H9 (cell line): ENCODE results near the gene BIVM. TPM values are rescaled to one million over a fixed set of nuclear protein-coding genes. Genes with fewer than 3 reads are reported as not detected.
"Not testable (repeated sequence)": the region's sequence is repeated elsewhere in the genome, so short reads cannot be mapped to it uniquely, and the experiment has no call there.

Source experiments
- DNase-seq: peaks from one replicate; pipeline ENCODE4 v3.0.0-alpha.2; 2017
- H2AFZ ChIP-seq: one replicate; pipeline ENCODE4 v1.6.1; 2013; ENCODE audit warnings: mild to moderate bottlenecking, low read length, control low read depth, moderate library complexity
- H2AK5ac ChIP-seq: 2 replicates; pipeline ENCODE4 v1.6.1; 2013; ENCODE audit warnings: low read length, control low read depth, mixed read lengths; ENCODE audit not compliant: insufficient read length
- H2BK120ac ChIP-seq: one replicate; pipeline ENCODE4 v1.6.1; 2013; ENCODE audit warnings: low read depth, mild to moderate bottlenecking, low read length, control low read depth, inconsistent platforms; ENCODE audit not compliant: poor library complexity, severe bottlenecking
- H2BK12ac ChIP-seq: 2 replicates; pipeline ENCODE4 v1.6.1; 2013; ENCODE audit warnings: low read length, control low read depth, mixed read lengths, low read depth; ENCODE audit not compliant: insufficient read length
- H2BK15ac ChIP-seq: 2 replicates; pipeline ENCODE4 v1.6.1; 2013; ENCODE audit warnings: low read depth, low read length, control low read depth
- H2BK20ac ChIP-seq: one replicate; pipeline ENCODE4 v1.6.1; 2013; ENCODE audit warnings: low read depth, mild to moderate bottlenecking, low read length, control low read depth, inconsistent platforms; ENCODE audit not compliant: poor library complexity, severe bottlenecking
- H2BK5ac ChIP-seq: 2 replicates; pipeline ENCODE4 v1.6.1; 2013; ENCODE audit warnings: low read length, control low read depth, mixed read lengths; ENCODE audit not compliant: insufficient read length
- H3K14ac ChIP-seq: 2 replicates; pipeline ENCODE4 v1.6.1; 2013; ENCODE audit warnings: low read length, control low read depth; ENCODE audit not compliant: insufficient read depth
- H3K18ac ChIP-seq: 2 replicates; pipeline ENCODE4 v1.6.1; 2013; ENCODE audit warnings: low read depth, mild to moderate bottlenecking, mixed read lengths, low read length, control low read depth; ENCODE audit not compliant: insufficient read length
- H3K23ac ChIP-seq: 2 replicates; pipeline ENCODE4 v1.6.1; 2013; ENCODE audit warnings: low read length, control low read depth, mixed read lengths, low read depth; ENCODE audit not compliant: insufficient read length
- H3K23me2 ChIP-seq: 2 replicates; pipeline ENCODE4 v1.6.1; 2013; ENCODE audit warnings: low read depth, mild to moderate bottlenecking, mixed read lengths, low read length, control low read depth; ENCODE audit not compliant: insufficient read length, poor library complexity, severe bottlenecking
- H3K27ac ChIP-seq: 2 replicates; pipeline ENCODE4 v1.5.1; 2013; ENCODE audit warnings: low read length, control low read depth, mixed read lengths, low read depth; ENCODE audit not compliant: insufficient read length
- H3K27me3 ChIP-seq: 2 replicates; pipeline ENCODE4 v1.6.1; 2013; ENCODE audit warnings: low read length, control low read depth, inconsistent platforms; ENCODE audit not compliant: insufficient read depth
- H3K4ac ChIP-seq: 2 replicates; pipeline ENCODE4 v1.6.1; 2013; ENCODE audit warnings: low read depth, mild to moderate bottlenecking, control low read depth, inconsistent platforms, low read length, moderate library complexity
- H3K4me1 ChIP-seq: 2 replicates; pipeline ENCODE4 v1.6.1; 2013; ENCODE audit warnings: low read length, control low read depth, inconsistent platforms; ENCODE audit not compliant: insufficient read depth
- H3K4me2 ChIP-seq: 2 replicates; pipeline ENCODE4 v1.6.1; 2013; ENCODE audit warnings: low read length, control low read depth, mixed read lengths; ENCODE audit not compliant: insufficient read length, insufficient read depth
- H3K56ac ChIP-seq: 2 replicates; pipeline ENCODE4 v1.6.1; 2013; ENCODE audit warnings: low read depth, mild to moderate bottlenecking, mixed read lengths, low read length, control low read depth; ENCODE audit not compliant: insufficient read length
- H3K79me1 ChIP-seq: 2 replicates; pipeline ENCODE4 v1.6.1; 2013; ENCODE audit warnings: low read depth, mild to moderate bottlenecking, moderate library complexity, low read length, control low read depth, inconsistent platforms; ENCODE audit not compliant: insufficient read depth, poor library complexity, severe bottlenecking
- H3K79me2 ChIP-seq: 2 replicates; pipeline ENCODE4 v1.6.1; 2013; ENCODE audit warnings: low read length, control low read depth, inconsistent platforms; ENCODE audit not compliant: insufficient read depth
- H3K9ac ChIP-seq: 2 replicates; pipeline ENCODE4 v1.6.1; 2013; ENCODE audit warnings: low read length, control low read depth, mixed read lengths; ENCODE audit not compliant: insufficient read length; ENCODE audit errors: extremely low read depth
- H3K9me3 ChIP-seq: one replicate; pipeline ENCODE4 v1.6.1; 2013; ENCODE audit warnings: low read depth, low read length, inconsistent platforms; ENCODE audit not compliant: control insufficient read depth
- H3T11ph ChIP-seq: one replicate; pipeline ENCODE4 v1.6.1; 2013; ENCODE audit warnings: mild to moderate bottlenecking, low read length, control low read depth, inconsistent platforms
- H4K20me1 ChIP-seq: one replicate; pipeline ENCODE4 v1.6.1; 2013; ENCODE audit not compliant: control insufficient read depth, insufficient read length, insufficient read depth
- H4K5ac ChIP-seq: 2 replicates; pipeline ENCODE4 v1.6.1; 2013; ENCODE audit warnings: low read depth, mild to moderate bottlenecking, mixed read lengths, low read length, control low read depth; ENCODE audit not compliant: insufficient read length
- H4K8ac ChIP-seq: replicated peaks from 2 replicates; pipeline ENCODE4 v1.6.1; 2013; ENCODE audit warnings: low read length, control low read depth, mixed read lengths, low read depth; ENCODE audit not compliant: insufficient read length
- H4K91ac ChIP-seq: 2 replicates; pipeline ENCODE4 v1.6.1; 2013; ENCODE audit warnings: low read depth, mild to moderate bottlenecking, moderate library complexity, mixed read lengths, low read length, control low read depth; ENCODE audit not compliant: insufficient read length
- H3K27ac Mint-ChIP-seq, 3 experiments: 2 replicates in 2 of 3; 3 replicates in 1 of 3; pipeline ENCODE4 v1.8.0; 2020 to 2021; ENCODE audit warnings: mixed read lengths in 3 of 3, mild to moderate bottlenecking in 1 of 3, moderate library complexity in 1 of 3
- H3K27me3 Mint-ChIP-seq: 2 replicates; pipeline ENCODE4 v1.8.0; 2021; ENCODE audit warnings: low read depth, mild to moderate bottlenecking, moderate library complexity, mixed read lengths
- H3K36me3 Mint-ChIP-seq, 3 experiments: 2 replicates in 2 of 3; 3 replicates in 1 of 3; pipeline ENCODE4 v1.8.0; 2020 to 2021; ENCODE audit warnings: low read depth in 3 of 3, mixed read lengths in 3 of 3; ENCODE audit not compliant: insufficient read depth in 1 of 3
- H3K4me1 Mint-ChIP-seq, 2 experiments: 2 replicates each; pipeline ENCODE4 v1.8.0; 2020; ENCODE audit warnings: mixed read lengths in 2 of 2
- H3K4me3 Mint-ChIP-seq, 2 experiments: 2 replicates in 1 of 2; 3 replicates in 1 of 2; pipeline ENCODE4 v1.8.0; 2020 to 2021; ENCODE audit warnings: mild to moderate bottlenecking in 2 of 2, mixed read lengths in 2 of 2, moderate library complexity in 1 of 2
- H3K9me3 Mint-ChIP-seq, 2 experiments: 2 replicates in 1 of 2; 3 replicates in 1 of 2; pipeline ENCODE4 v1.8.0; 2020; ENCODE audit warnings: mild to moderate bottlenecking in 2 of 2, mixed read lengths in 2 of 2, moderate library complexity in 1 of 2
- WGBS: extraction: QIAGEN DNeasy Blood & Tissue Kit; methylation state at CpG from one replicate; pipeline ENCODE4 v1.1.7; 2013; ENCODE audit warnings: missing lambda C conversion rate, low lambda C conversion rate, mixed read lengths; ENCODE audit not compliant: insufficient read length; ENCODE audit errors: extremely low coverage; 5-methylcytosine and 5-hydroxymethylcytosine counted together
- total RNA-seq: library from RNA; stranded (reverse); gene quantifications from 2 replicates; pipeline ENCODE4 v1.2.1, GENCODE V29; 2021
- TF ChIP-seq, protein P1 (sequence below): fragments of 200-600 bp; sonication (generic); conservative IDR thresholded peaks from 3 replicates; pipeline ENCODE4 v1.8.0; 2021; ENCODE audit warnings: antibody characterized with exemption, mild to moderate bottlenecking

Gene BIVM
- total RNA-seq, 1 experiment from 2014 or later, result 9.0 TPM

DNA sequence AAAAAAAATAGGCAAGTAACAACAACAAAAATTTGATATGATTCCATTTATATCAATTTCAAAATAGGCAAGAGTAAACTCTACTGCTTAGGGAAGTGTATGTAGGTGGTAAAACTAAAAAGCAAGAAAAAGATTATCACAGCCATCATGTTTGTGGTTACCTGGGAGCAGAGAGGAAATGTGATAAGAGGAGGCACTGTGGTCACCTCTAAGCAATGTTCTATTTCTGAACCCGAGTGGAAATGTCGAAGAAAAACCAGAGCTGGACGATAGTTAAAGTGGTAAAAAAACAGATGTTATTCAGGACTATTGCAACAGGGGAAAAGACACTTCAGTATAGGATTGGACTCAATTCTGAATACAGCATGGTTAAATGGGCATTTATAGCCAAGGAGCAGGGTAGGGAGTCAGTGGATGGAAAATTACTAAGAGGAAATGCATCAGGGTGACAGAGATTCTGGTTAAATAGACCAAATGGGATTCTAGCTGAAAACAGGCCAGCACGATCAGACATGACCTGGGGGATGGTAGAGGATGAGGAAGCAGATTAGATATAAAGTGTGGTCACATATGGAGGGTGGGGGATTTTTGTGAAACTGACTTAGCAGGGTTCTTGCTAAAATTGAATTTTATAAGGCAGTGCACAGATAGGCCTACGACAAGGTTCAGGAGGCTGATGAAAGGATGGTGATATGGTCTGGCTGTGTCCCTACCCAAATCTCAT lies 19.3 kb upstream of the BIVM start:
- peaks cover 28 to 29% (median 29%) of the 10 kb centered on the region in 3 experiments for H3K36me3 Mint-ChIP-seq
- no CpG with 5 or more reads among the region's 5 CpGs for WGBS
- no peak overlapping the region for H4K8ac ChIP-seq

DNA sequence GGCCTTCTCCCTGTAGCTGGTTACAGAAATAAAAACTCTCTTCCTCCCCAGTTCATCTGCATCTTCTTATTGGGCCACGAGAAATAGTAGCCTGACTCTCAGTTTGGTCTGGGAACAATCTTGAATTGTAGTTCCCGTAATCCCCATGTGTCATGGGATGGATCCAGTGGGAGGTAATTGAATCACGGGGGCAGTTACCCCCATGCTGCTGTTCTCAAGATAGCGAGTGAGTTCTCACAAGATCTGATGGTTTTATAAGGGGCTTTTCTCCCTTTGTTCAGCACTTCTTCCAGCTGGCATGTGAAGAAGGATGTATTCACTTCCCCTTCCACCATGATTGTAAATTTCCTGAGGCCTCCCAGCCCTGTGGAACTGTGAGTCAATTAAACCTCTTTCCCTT lies 18.3 kb upstream of the BIVM start:
- H3K4me2 ChIP-seq, H3K9me3 ChIP-seq, H3K18ac ChIP-seq, H3K4me3 Mint-ChIP-seq, H4K91ac ChIP-seq, H3K27me3 ChIP-seq, H4K8ac ChIP-seq, H3K9ac ChIP-seq, H3K23ac ChIP-seq, H2BK15ac ChIP-seq, H2BK12ac ChIP-seq, H3T11ph ChIP-seq, H3K4me1 ChIP-seq, H2BK120ac ChIP-seq, H4K5ac ChIP-seq, H3K27me3 Mint-ChIP-seq, DNase-seq, H3K79me1 ChIP-seq, H2AK5ac ChIP-seq, H3K56ac ChIP-seq, H4K20me1 ChIP-seq, H3K14ac ChIP-seq, H3K23me2 ChIP-seq, H3K79me2 ChIP-seq, H3K27ac Mint-ChIP-seq, H3K27ac ChIP-seq, H2BK20ac ChIP-seq, H2AFZ ChIP-seq, H3K4ac ChIP-seq, H2BK5ac ChIP-seq: not testable (repeated sequence)
- peaks cover 28 to 32% (median 29%) of the 10 kb centered on the region in 3 experiments for H3K36me3 Mint-ChIP-seq
- peaks cover 17 to 20% of the 10 kb centered on the region in 2 experiments for H3K9me3 Mint-ChIP-seq
- peaks cover 8 to 12% of the 10 kb centered on the region in 2 experiments for H3K4me1 Mint-ChIP-seq
- no CpG with 5 or more reads among the region's 4 CpGs for WGBS

More for the DNA sequence above, 19.3 kb upstream of the BIVM start:
- no peak overlapping the region for H3K23ac ChIP-seq
- no peak overlapping the region for H3K4me2 ChIP-seq
- no peak for DNase-seq
- no peak overlapping the region for H3T11ph ChIP-seq
- H3K23me2 ChIP-seq, result no peaks in the 10 kb centered on the region
- H3K79me1 ChIP-seq, result no peaks in the 10 kb centered on the region
- Mint-ChIP-seq H3K4me3 (no peak overlapping the region), H3K27ac (no peak overlapping the region), H3K4me1 (peaks cover 12% of the 10 kb centered on the region in 2 experiments), H3K27me3 (peaks cover 2% of the 10 kb centered on the region; the same call in 1 of the 2 replicates), H3K9me3 (peaks cover 17 to 20% of the 10 kb centered on the region in 2 experiments)
- H2AFZ ChIP-seq, result no peak overlapping the region
- H3K9me3 ChIP-seq, result no peaks in the 10 kb centered on the region
- H3K9ac ChIP-seq, result no peak overlapping the region
- H4K91ac ChIP-seq, result no peak overlapping the region
- H3K27ac ChIP-seq, result no peak overlapping the region
- no peak overlapping the region for H2BK15ac ChIP-seq
- no peak overlapping the region for H2BK120ac ChIP-seq
- no peak overlapping the region for H2AK5ac ChIP-seq
- H2BK20ac ChIP-seq, result no peak overlapping the region
- no peaks in the 10 kb centered on the region for H3K79me2 ChIP-seq
- H3K56ac ChIP-seq, result no peak overlapping the region
- TF ChIP-seq, protein P1, sequence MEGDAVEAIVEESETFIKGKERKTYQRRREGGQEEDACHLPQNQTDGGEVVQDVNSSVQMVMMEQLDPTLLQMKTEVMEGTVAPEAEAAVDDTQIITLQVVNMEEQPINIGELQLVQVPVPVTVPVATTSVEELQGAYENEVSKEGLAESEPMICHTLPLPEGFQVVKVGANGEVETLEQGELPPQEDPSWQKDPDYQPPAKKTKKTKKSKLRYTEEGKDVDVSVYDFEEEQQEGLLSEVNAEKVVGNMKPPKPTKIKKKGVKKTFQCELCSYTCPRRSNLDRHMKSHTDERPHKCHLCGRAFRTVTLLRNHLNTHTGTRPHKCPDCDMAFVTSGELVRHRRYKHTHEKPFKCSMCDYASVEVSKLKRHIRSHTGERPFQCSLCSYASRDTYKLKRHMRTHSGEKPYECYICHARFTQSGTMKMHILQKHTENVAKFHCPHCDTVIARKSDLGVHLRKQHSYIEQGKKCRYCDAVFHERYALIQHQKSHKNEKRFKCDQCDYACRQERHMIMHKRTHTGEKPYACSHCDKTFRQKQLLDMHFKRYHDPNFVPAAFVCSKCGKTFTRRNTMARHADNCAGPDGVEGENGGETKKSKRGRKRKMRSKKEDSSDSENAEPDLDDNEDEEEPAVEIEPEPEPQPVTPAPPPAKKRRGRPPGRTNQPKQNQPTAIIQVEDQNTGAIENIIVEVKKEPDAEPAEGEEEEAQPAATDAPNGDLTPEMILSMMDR, result no peak
- H4K20me1 ChIP-seq, result no peaks in the 10 kb centered on the region
- H3K4ac ChIP-seq, result no peak overlapping the region
- no peak overlapping the region for H2BK12ac ChIP-seq
- no peak overlapping the region for H3K14ac ChIP-seq
- no peaks in the 10 kb centered on the region; the same call in 1 of the 2 replicates for H3K4me1 ChIP-seq
- H3K18ac ChIP-seq, result no peak overlapping the region
- H3K27me3 ChIP-seq, result no peaks in the 10 kb centered on the region
- no peak overlapping the region for H2BK5ac ChIP-seq
- H4K5ac ChIP-seq, result no peak overlapping the region
